ENCODE results near the gene WWOX. TPM values are rescaled to one million over a fixed set of nuclear protein-coding genes. Genes with fewer than 3 reads are reported as not detected.

The WWOX gene
- total RNA-seq, 1 experiment from 2014 or later, result 15.6 TPM

DNA sequence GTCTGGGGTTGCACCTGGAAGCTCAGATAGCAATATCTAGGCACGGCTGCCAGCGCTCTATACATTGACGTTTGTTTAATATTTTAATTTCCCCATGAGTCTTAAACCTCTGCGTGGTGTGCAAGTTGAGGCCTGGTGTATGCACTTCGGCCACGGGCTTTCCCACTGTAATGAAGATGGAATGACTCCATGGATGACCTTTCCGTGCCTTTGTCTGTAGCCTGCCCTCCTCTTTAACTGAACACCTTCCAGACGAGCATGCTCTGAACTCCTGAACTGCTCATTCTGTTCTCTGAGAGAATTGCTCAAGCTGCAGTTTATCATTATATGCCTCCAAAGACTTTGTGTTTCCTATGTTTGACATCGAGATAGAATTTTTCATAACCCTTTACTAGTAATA is 438.8 kb downstream of the WWOX start:
- no CpG with 5 or more reads among the region's 9 CpGs for WGBS (ENCODE audit: extremely low coverage, insufficient read length, low lambda C conversion rate)
- Histone ChIP-seq H3K14ac (ENCODE audit: insufficient read depth, low read length) (no peak overlapping the region), H2BK15ac (ENCODE audit: low read depth, low read length) (no peak overlapping the region), H3K9ac (ENCODE audit: extremely low read depth, insufficient read length, low read length) (no peak overlapping the region), H3K18ac (ENCODE audit: insufficient read length, low read depth, low read length) (no peak overlapping the region), H2BK5ac (ENCODE audit: insufficient read length, low read length) (no peak overlapping the region), H3K23ac (ENCODE audit: insufficient read length, low read depth, low read length) (no peak overlapping the region), H4K20me1 (ENCODE audit: control insufficient read depth, insufficient read depth, insufficient read length) (no peaks in the 10 kb centered on the region), H3K27me3 (ENCODE audit: insufficient read depth, low read length) (no peaks in the 10 kb centered on the region), H2BK120ac (ENCODE audit: low read depth, low read length, poor library complexity, severe bottlenecking) (no peak overlapping the region), H2BK20ac (ENCODE audit: low read depth, low read length, poor library complexity, severe bottlenecking) (no peak overlapping the region), H4K8ac (replicated peaks; ENCODE audit: insufficient read length, low read depth, low read length) (no peak overlapping the region), H2BK12ac (ENCODE audit: insufficient read length, low read depth, low read length) (no peak overlapping the region), H3K4me1 (ENCODE audit: insufficient read depth, low read length) (no peaks in the 10 kb centered on the region), H3T11ph (ENCODE audit: low read length) (no peak overlapping the region), H2AK5ac (ENCODE audit: insufficient read length, low read length) (no peak overlapping the region), H3K56ac (ENCODE audit: insufficient read length, low read depth, low read length) (no peak overlapping the region), H4K91ac (ENCODE audit: insufficient read length, low read depth, low read length) (no peak overlapping the region), H4K5ac (ENCODE audit: insufficient read length, low read depth, low read length) (no peak overlapping the region), H3K79me1 (ENCODE audit: insufficient read depth, low read depth, low read length, poor library complexity, severe bottlenecking) (no peaks in the 10 kb centered on the region), H3K23me2 (ENCODE audit: insufficient read length, low read depth, low read length, poor library complexity, severe bottlenecking) (no peaks in the 10 kb centered on the region), H3K9me3 (ENCODE audit: control insufficient read depth, low read depth, low read length) (no peaks in the 10 kb centered on the region), H3K79me2 (ENCODE audit: insufficient read depth, low read length) (no peaks in the 10 kb centered on the region), H3K27ac (ENCODE audit: insufficient read length, low read depth, low read length) (no peak overlapping the region), H3K4me2 (ENCODE audit: insufficient read depth, insufficient read length, low read length) (no peak overlapping the region), H2AFZ (ENCODE audit: low read length) (no peak overlapping the region), H3K4ac (ENCODE audit: low read depth, low read length) (no peak overlapping the region)
- Mint-ChIP-seq H3K27me3 (ENCODE audit: low read depth) (no peaks in the 10 kb centered on the region), H3K4me1 (no peaks in the 10 kb centered on the region), H3K27ac (no peak overlapping the region; a peak in 1 of 7 replicates), H3K9me3 (no peaks in the 10 kb centered on the region), H3K36me3 (ENCODE audit: insufficient read depth in 1 of 3, low read depth in 3 of 3) (no peaks in the 10 kb centered on the region), H3K4me3 (no peak overlapping the region)
- TF ChIP-seq, protein P1, sequence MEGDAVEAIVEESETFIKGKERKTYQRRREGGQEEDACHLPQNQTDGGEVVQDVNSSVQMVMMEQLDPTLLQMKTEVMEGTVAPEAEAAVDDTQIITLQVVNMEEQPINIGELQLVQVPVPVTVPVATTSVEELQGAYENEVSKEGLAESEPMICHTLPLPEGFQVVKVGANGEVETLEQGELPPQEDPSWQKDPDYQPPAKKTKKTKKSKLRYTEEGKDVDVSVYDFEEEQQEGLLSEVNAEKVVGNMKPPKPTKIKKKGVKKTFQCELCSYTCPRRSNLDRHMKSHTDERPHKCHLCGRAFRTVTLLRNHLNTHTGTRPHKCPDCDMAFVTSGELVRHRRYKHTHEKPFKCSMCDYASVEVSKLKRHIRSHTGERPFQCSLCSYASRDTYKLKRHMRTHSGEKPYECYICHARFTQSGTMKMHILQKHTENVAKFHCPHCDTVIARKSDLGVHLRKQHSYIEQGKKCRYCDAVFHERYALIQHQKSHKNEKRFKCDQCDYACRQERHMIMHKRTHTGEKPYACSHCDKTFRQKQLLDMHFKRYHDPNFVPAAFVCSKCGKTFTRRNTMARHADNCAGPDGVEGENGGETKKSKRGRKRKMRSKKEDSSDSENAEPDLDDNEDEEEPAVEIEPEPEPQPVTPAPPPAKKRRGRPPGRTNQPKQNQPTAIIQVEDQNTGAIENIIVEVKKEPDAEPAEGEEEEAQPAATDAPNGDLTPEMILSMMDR (conservative IDR thresholded peaks at IDR 0.05), result no peak
- DNase-seq, result no peak
